GM12878 (cell line): ENCODE measurements around the gene ITGAD. TPM values are rescaled to one million over a fixed set of nuclear protein-coding genes. Genes with fewer than 3 reads are reported as not detected.

Experiments
- ATAC-seq: fragments of 200-7000 bp; cut with Tn5 transposase; 3 replicates; pipeline ENCODE4 v1.9.1; 2020; ENCODE audit warnings: mild to moderate bottlenecking, moderate library complexity
- BruUV-seq: library from RNA; stranded (reverse); fragments of 400-500 nt; replicated peaks from 2 replicates; lab custom pipeline; 2021; lab: Mats Ljungman, UMichigan
- CTCF ChIA-PET: fragments of 300-600 bp; sonication (Branson Sonifier 250); formaldehyde crosslinking; extraction: SDS; loops from one replicate; lab custom pipeline; 2021; ENCODE audit warnings: inconsistent platforms; lab: Yijun Ruan, JAX
- POLR2A ChIA-PET: fragments of 350-600 bp; formaldehyde crosslinking; extraction: SDS; loops from one replicate; lab custom pipeline; 2021; ENCODE audit warnings: inconsistent platforms; lab: Charles Lee
- RAD21 ChIA-PET: fragments of 300-600 bp; sonication (Branson Sonifier 250); formaldehyde crosslinking; loops from one replicate; lab custom pipeline; 2023; ENCODE audit warnings: antibody characterized with exemption; ENCODE audit not compliant: unreplicated experiment; lab: Charles Lee
- SMC1A ChIA-PET: fragments of 300-600 bp; sonication (Branson Sonifier 250); formaldehyde crosslinking; loops from one replicate; lab custom pipeline; 2023; ENCODE audit not compliant: unreplicated experiment, uncharacterized antibody; lab: Charles Lee
- DNase-seq: peaks from one replicate; pipeline ENCODE4 v3.0.0-alpha.2; 2011; ENCODE audit warnings: low read depth, low spot score
- FAIRE-seq: peaks from 3 replicates; lab custom pipeline; 2011; peaks lifted over from hg19 to GRCh38; lab: Jason Lieb, UNC
- H2AFZ ChIP-seq: 2 replicates; pipeline ENCODE4 v1.6.0; 2011; ENCODE audit warnings: low read depth, low read length, control low read depth; ENCODE audit not compliant: control insufficient read depth
- H3K27ac ChIP-seq: 2 replicates; pipeline ENCODE4 v1.5.1; 2011; ENCODE audit warnings: control low read depth; ENCODE audit not compliant: control insufficient read depth, insufficient read depth
- H3K27me3 ChIP-seq, 2 experiments: replicated peaks in 1 of 2; 2 replicates each; pipeline versions ENCODE4 v1.6.0 to v1.6.1; 2011; ENCODE audit warnings: low read length in 1 of 2; ENCODE audit not compliant: control insufficient read depth in 2 of 2, insufficient read depth in 2 of 2
- H3K36me3 ChIP-seq, 2 experiments: 2 replicates each; pipeline ENCODE4 v1.5.1; 2011; ENCODE audit warnings: low read length in 1 of 2; ENCODE audit not compliant: control insufficient read depth in 2 of 2, insufficient read depth in 2 of 2
- H3K4me1 ChIP-seq: 2 replicates; pipeline ENCODE4 v1.6.1; 2011; ENCODE audit warnings: mild to moderate bottlenecking, low read length, moderate library complexity, mixed read lengths; ENCODE audit not compliant: control insufficient read depth, insufficient read depth
- H3K4me2 ChIP-seq: 2 replicates; pipeline ENCODE4 v1.6.0; 2011; ENCODE audit warnings: control low read depth; ENCODE audit not compliant: control insufficient read depth, insufficient read depth
- H3K4me3 ChIP-seq: fragments of 200-600 bp; sonication (generic); 2 replicates; pipeline ENCODE4 v1.5.1; 2016
- H3K79me2 ChIP-seq: 2 replicates; pipeline ENCODE4 v1.6.0; 2011; ENCODE audit warnings: low read length; ENCODE audit not compliant: control insufficient read depth, insufficient read depth
- H3K9ac ChIP-seq: 2 replicates; pipeline ENCODE4 v1.8.0; 2011; ENCODE audit warnings: low read length, control low read depth, mixed read lengths; ENCODE audit not compliant: control insufficient read depth, insufficient read depth
- H3K9me3 ChIP-seq: replicated peaks from 3 replicates; pipeline ENCODE4 v1.5.1; 2011; ENCODE audit warnings: mild to moderate bottlenecking, low read length; ENCODE audit not compliant: control insufficient read depth, insufficient read depth
- H4K20me1 ChIP-seq: 2 replicates; pipeline ENCODE4 v1.6.0; 2011; ENCODE audit not compliant: control insufficient read depth, insufficient read depth
- ASH2L ChIP-seq: fragments of 300-600, 200-600 bp; sonication (generic); IDR thresholded peaks from 2 replicates; pipeline ENCODE4 v1.6.1; 2017; ENCODE audit warnings: low read depth, mild to moderate bottlenecking, borderline replicate concordance
- CREM ChIP-seq: IDR thresholded peaks from 2 replicates; pipeline ENCODE4 v1.6.1; 2014; ENCODE audit warnings: antibody characterized with exemption, low read depth
- ESRRA ChIP-seq: IDR thresholded peaks from 2 replicates; pipeline ENCODE4 v1.6.1; 2012; ENCODE audit warnings: mild to moderate bottlenecking, low read length, improper control_type of control experiment
- IKZF1 ChIP-seq: fragments of 450-650 bp; conservative IDR thresholded peaks from 2 replicates; pipeline ENCODE4 v1.6.1; 2017; ENCODE audit warnings: antibody characterized with exemption, mild to moderate bottlenecking
- IKZF2 ChIP-seq, 2 experiments: fragments of 450-650 bp; IDR thresholded peaks; 2 replicates each; pipeline ENCODE4 v1.6.1; 2017; ENCODE audit warnings: mild to moderate bottlenecking in 2 of 2, moderate library complexity in 2 of 2
- NBN ChIP-seq: fragments of 450-650 bp; IDR thresholded peaks from 2 replicates; pipeline ENCODE4 v1.6.1; 2016
- NFXL1 ChIP-seq: fragments of 450-650 bp; IDR thresholded peaks from 2 replicates; pipeline ENCODE4 v1.6.1; 2017; ENCODE audit warnings: antibody characterized with exemption, mild to moderate bottlenecking, borderline replicate concordance
- RCOR1 ChIP-seq: conservative IDR thresholded peaks from 2 replicates; pipeline ENCODE4 v1.6.1; 2012; ENCODE audit warnings: low read depth, low read length, improper control_type of control experiment
- RUNX3 ChIP-seq: IDR thresholded peaks from 2 replicates; pipeline ENCODE4 v1.6.1; 2012; ENCODE audit warnings: low read length, inconsistent platforms
- SMC3 ChIP-seq: IDR thresholded peaks from 2 replicates; pipeline ENCODE4 v1.6.1; 2011; ENCODE audit warnings: low read length, improper control_type of control experiment, borderline replicate concordance
- SPI1 ChIP-seq: IDR thresholded peaks from 2 replicates; pipeline ENCODE4 v1.6.1; 2011; ENCODE audit warnings: low read depth, mild to moderate bottlenecking, low read length, moderate library complexity, borderline replicate concordance; ENCODE audit not compliant: insufficient read depth
- ZBED1 ChIP-seq: IDR thresholded peaks from 2 replicates; pipeline ENCODE4 v1.6.1; 2016; ENCODE audit warnings: borderline replicate concordance
- ZSCAN29 ChIP-seq: fragments of 450-650 bp; IDR thresholded peaks from 2 replicates; pipeline ENCODE4 v1.6.1; 2017; ENCODE audit warnings: mild to moderate bottlenecking, moderate library complexity
- WGBS: methylation state at CpG from one replicate; pipeline ENCODE4 v1.1.6; 2016; ENCODE audit warnings: low lambda C conversion rate; ENCODE audit not compliant: insufficient replicate concordance, insufficient coverage; ENCODE audit errors: missing lambda C conversion rate; 5-methylcytosine and 5-hydroxymethylcytosine counted together
- in situ Hi-C: fragments of 300-500 bp; cut with MboI; formaldehyde crosslinking; loops from 9 replicates; pipeline ENCODE4 v1.14.3; 2018; ENCODE audit warnings: mixed read lengths
- intact Hi-C: fragments of 100-400 bp; cut with micrococcal nuclease; formaldehyde crosslinking; loops from one replicate; pipeline ENCODE4 v1.14.2; 2022; ENCODE audit not compliant: unreplicated experiment
- polyA plus RNA-seq, 11 experiments: library from polyadenylated mRNA; depleted of rRNA in 4 of 11; unstranded in 6 of 11; stranded (reverse) in 5 of 11; fragments of >200 nt; fragmentation: Nextera tagmentation in 4 of 11; fragmentation: Illumina TruSeq in 1 of 11; extraction: Ambion mirVana in 4 of 11; extraction: Trizol in 1 of 11; gene quantifications; 1 replicate in 1 of 11; 2 replicates in 10 of 11; pipeline versions ENCODE4 v1.2.1 to v1.2.3, GENCODE V29; 2011 to 2016; ENCODE audit warnings: inconsistent platforms in 2 of 11, missing spikeins in 2 of 11, low read depth in 1 of 11
- total RNA-seq, 4 experiments: library from RNA; depleted of rRNA in 3 of 4; stranded (reverse); fragments of >200 nt in 3 of 4; fragmentation: Illumina TruSeq in 1 of 4; extraction: Trizol in 1 of 4; gene quantifications; 2 replicates each; pipeline versions ENCODE4 v1.2.1 to v1.2.3, GENCODE V29; 2013 to 2021
- TF ChIP-seq, protein P1 (sequence below): IDR thresholded peaks from 2 replicates; pipeline ENCODE4 v1.6.1; 2012; ENCODE audit warnings: low read length, inconsistent platforms
- TF ChIP-seq, protein P2 (sequence below): IDR thresholded peaks from 2 replicates; pipeline ENCODE4 v1.6.1; 2011; ENCODE audit warnings: borderline replicate concordance, low read depth, mild to moderate bottlenecking, moderate library complexity, mixed read lengths, low read length; ENCODE audit not compliant: insufficient read depth; ENCODE audit errors: extremely low read length

ITGAD gene
- total and polyA plus RNA-seq, 10 of the 15 experiments (the other 5 are each of a cell fraction or from before 2014, with no cell fraction given): 0.29 to 4.0 (median 1.2) TPM

- no peak for ATAC-seq
- CTCF ChIA-PET: interaction anchor here (1.0 kb wide), 1 partner anchor 394 kb away, joined by 3 read pairs; no protein-coding TSS in a partner anchor
Measured at GRCh38 chr16:31347445-31347844, 45.7 kb upstream of the ITGAD start.

DNA sequence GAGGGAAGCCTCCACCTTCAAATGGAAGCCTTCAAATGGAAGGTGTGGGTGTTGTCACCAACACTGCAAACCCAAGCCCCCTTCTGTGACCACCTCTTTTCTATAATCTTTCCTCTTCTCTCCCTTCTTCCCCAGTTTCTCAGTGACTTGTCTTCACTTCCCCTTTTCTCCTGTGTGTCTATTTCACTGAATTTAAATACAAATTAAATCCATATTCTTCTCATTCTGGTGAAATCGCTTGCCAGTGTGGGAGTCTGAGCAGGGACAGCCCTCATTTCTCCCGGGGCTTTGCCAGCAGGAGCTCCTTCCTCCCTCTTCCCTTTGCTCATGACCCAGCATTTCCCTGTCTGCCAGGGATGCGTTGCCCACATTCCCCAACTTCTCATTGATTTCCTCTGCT is 44.6 kb upstream of the ITGAD start:
- TF ChIP-seq NBN: 0 out of 2 replicates have a peak, but pooled peaks have one; percentile 6
- peak; percentile 59; the same call in 1 of the 2 replicates for TF ChIP-seq IKZF1
- TF ChIP-seq CREM: no peak
- peak; percentile 94 for TF ChIP-seq SPI1
- TF ChIP-seq RUNX3: peak; percentile 31; the same call in 1 of the 2 replicates
- TF ChIP-seq ESRRA: no peak
- TF ChIP-seq, protein P1, sequence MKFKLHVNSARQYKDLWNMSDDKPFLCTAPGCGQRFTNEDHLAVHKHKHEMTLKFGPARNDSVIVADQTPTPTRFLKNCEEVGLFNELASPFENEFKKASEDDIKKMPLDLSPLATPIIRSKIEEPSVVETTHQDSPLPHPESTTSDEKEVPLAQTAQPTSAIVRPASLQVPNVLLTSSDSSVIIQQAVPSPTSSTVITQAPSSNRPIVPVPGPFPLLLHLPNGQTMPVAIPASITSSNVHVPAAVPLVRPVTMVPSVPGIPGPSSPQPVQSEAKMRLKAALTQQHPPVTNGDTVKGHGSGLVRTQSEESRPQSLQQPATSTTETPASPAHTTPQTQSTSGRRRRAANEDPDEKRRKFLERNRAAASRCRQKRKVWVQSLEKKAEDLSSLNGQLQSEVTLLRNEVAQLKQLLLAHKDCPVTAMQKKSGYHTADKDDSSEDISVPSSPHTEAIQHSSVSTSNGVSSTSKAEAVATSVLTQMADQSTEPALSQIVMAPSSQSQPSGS: no peak
- TF ChIP-seq RCOR1: no peak
- TF ChIP-seq IKZF2 (IDR thresholded peaks at IDR 0.05): peak; percentile 64 to 76; a peak in 3 of 4 replicates
- TF ChIP-seq NFXL1: no peak
- TF ChIP-seq, protein P2, sequence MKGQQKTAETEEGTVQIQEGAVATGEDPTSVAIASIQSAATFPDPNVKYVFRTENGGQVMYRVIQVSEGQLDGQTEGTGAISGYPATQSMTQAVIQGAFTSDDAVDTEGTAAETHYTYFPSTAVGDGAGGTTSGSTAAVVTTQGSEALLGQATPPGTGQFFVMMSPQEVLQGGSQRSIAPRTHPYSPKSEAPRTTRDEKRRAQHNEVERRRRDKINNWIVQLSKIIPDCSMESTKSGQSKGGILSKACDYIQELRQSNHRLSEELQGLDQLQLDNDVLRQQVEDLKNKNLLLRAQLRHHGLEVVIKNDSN: no peak
- TF ChIP-seq SMC3: no peak
- no peak for TF ChIP-seq ZBED1
- SMC1A ChIA-PET: interaction anchor here (1.1 to 1.2 kb wide), 2 partner anchors 10 to 13 kb away, joined by 3 to 4 read pairs; no protein-coding TSS in a partner anchor
- in situ Hi-C loops: no loop called here
- Histone ChIP-seq H3K36me3 (no peaks in the 10 kb centered on the region), H3K27ac (no peak overlapping the region), H2AFZ (no peak overlapping the region), H4K20me1 (no peaks in the 10 kb centered on the region), H3K9ac (no peak overlapping the region), H3K4me2 (0 out of 2 replicates have a peak overlapping the region, but pooled peaks have one; percentile 7), H3K27me3 (no peaks in the 10 kb centered on the region), H3K79me2 (no peaks in the 10 kb centered on the region), H3K9me3 (peaks cover 2% of the 10 kb centered on the region; the same call in 1 of the 3 replicates), H3K4me1 (peaks cover 56% of the 10 kb centered on the region), H3K4me3 (no peak overlapping the region)
- ATAC-seq: no peak
- FAIRE-seq: no peak
- POLR2A ChIA-PET: interaction anchor here (0.5 kb wide), 1 partner anchor 108 kb away, joined by 4 read pairs; no protein-coding TSS in a partner anchor
- no peak for DNase-seq
- CTCF ChIA-PET: interaction anchor here (1.0 kb wide), 1 partner anchor 395 kb away, joined by 3 read pairs; no protein-coding TSS in a partner anchor
- intact Hi-C loops: no loop called here
- RAD21 ChIA-PET: interaction anchor here (1.8 kb wide), 1 partner anchor 83 kb away, joined by 4 read pairs; no protein-coding TSS in a partner anchor
- BruUV-seq: no TSS peak
- 15% methylated on average over 3 of the region's 3 CpGs for WGBS

More at GRCh38 chr16:31347445-31347844, 45.7 kb upstream of the ITGAD start:
- intact Hi-C loops: no loop called here
- Histone ChIP-seq H2AFZ (no peak overlapping the region), H3K4me1 (peaks cover 47% of the 10 kb centered on the region), H3K27ac (no peak overlapping the region), H3K79me2 (no peaks in the 10 kb centered on the region), H3K9ac (no peak overlapping the region), H3K9me3 (peaks cover 2% of the 10 kb centered on the region; the same call in 1 of the 3 replicates), H3K4me3 (no peak overlapping the region), H4K20me1 (no peaks in the 10 kb centered on the region), H3K27me3 (no peaks in the 10 kb centered on the region), H3K36me3 (no peaks in the 10 kb centered on the region), H3K4me2 (no peak overlapping the region)
- TF ChIP-seq ZSCAN29 (no peak), SPI1 (peak; percentile 54; the same call in 1 of the 2 replicates), ASH2L (no peak)
- ChIA-PET SMC1A (interaction anchor here (1.1 to 1.2 kb wide), 2 partner anchors 11 to 12 kb away, joined by 3 to 4 read pairs; no protein-coding TSS in a partner anchor), RAD21 (no interaction called here), POLR2A (no interaction called here)
- no TSS peak for BruUV-seq
- no peak for FAIRE-seq
- DNase-seq: no peak
- WGBS: 29% methylated on average over 5 of the region's 5 CpGs
- in situ Hi-C loops: no loop called here
